Measurements from ENCODE around the gene HOXA10.
A peak's percentile ranks its signal among the peaks of the same experiment; 100 is the strongest.

HOXA10 gene

GRCh38 chr7:27202018-27202861 is 28.1 kb upstream of the HOXA10 start:
- Histone ChIP-seq H3K18ac (ENCODE audit: low read depth in 1 of 2, low read length in 2 of 2) (no peak overlapping the region), H3K4me2 (ENCODE audit: low read length, poor library complexity, severe bottlenecking) (no peak overlapping the region), H3K4me3 (ENCODE audit: insufficient read depth in 1 of 2, low read depth in 1 of 2, low read length in 2 of 2) (no peak overlapping the region), H3K4ac (ENCODE audit: low read depth in 1 of 2, low read length in 2 of 2) (no peak overlapping the region), H3K27me3 (ENCODE audit: control insufficient read depth in 1 of 2, insufficient read depth in 1 of 2, low read length in 2 of 2) (peaks cover 89 to 92% of the 10 kb centered on the region in 2 experiments), H4K91ac (ENCODE audit: low read length) (no peak overlapping the region), H3K4me1 (ENCODE audit: control insufficient read depth, insufficient read depth, low read depth, low read length) (peaks cover 37% of the 10 kb centered on the region), H3K9me3 (ENCODE audit: control insufficient read depth, low read length) (no peaks in the 10 kb centered on the region), H2AFZ (ENCODE audit: low read depth, low read length) (no peak overlapping the region), H3K9ac (ENCODE audit: low read length) (no peak overlapping the region), H2BK15ac (ENCODE audit: low read depth, poor library complexity, severe bottlenecking) (no peak overlapping the region), H3K36me3 (ENCODE audit: control insufficient read depth in 1 of 2, insufficient read depth in 2 of 2, low read depth in 1 of 2, low read length in 2 of 2) (no peaks in the 10 kb centered on the region), H3K23ac (ENCODE audit: low read length in 2 of 2) (no peak overlapping the region), H2BK5ac (ENCODE audit: low read depth, low read length, poor library complexity, severe bottlenecking) (no peak overlapping the region), H3K14ac (ENCODE audit: low read length in 2 of 2) (no peak overlapping the region), H2BK120ac (ENCODE audit: low read depth, low read length) (no peak overlapping the region), H2AK5ac (ENCODE audit: low read length, severe bottlenecking) (no peak overlapping the region), H3K27ac (ENCODE audit: low read length, poor library complexity, severe bottlenecking) (no peak overlapping the region), H3K79me1 (replicated peaks; ENCODE audit: low read length, poor library complexity, severe bottlenecking) (no peaks in the 10 kb centered on the region), H4K8ac (ENCODE audit: low read length) (no peak overlapping the region), H2BK12ac (ENCODE audit: low read length in 2 of 2) (no peak overlapping the region)
- 7% methylated on average over 23 of the region's 30 CpGs for WGBS
- peak; percentile 18 for DNase-seq

GRCh38 chr7:27201580-27202017 is 27.5 kb upstream of the HOXA10 start:
- H4K91ac ChIP-seq (ENCODE audit: low read length) = no peak overlapping the region
- peaks cover 37% of the 10 kb centered on the region for H3K4me1 ChIP-seq (ENCODE audit: control insufficient read depth, insufficient read depth, low read depth, low read length)
- no peak overlapping the region for H4K8ac ChIP-seq (ENCODE audit: low read length)
- peak overlapping the region in 1 of 2 experiments; percentile 27 for H3K23ac ChIP-seq (ENCODE audit: low read length in 2 of 2)
- no peak overlapping the region for H2BK120ac ChIP-seq (ENCODE audit: low read depth, low read length)
- no peaks in the 10 kb centered on the region for H3K9me3 ChIP-seq (ENCODE audit: control insufficient read depth, low read length)
- H3K9ac ChIP-seq (ENCODE audit: low read length) = no peak overlapping the region
- H3K36me3 ChIP-seq (ENCODE audit: control insufficient read depth in 1 of 2, insufficient read depth in 2 of 2, low read depth in 1 of 2, low read length in 2 of 2) = no peaks in the 10 kb centered on the region
- H3K79me1 ChIP-seq (replicated peaks; ENCODE audit: low read length, poor library complexity, severe bottlenecking) = no peaks in the 10 kb centered on the region
- 21% methylated on average over 4 of the region's 4 CpGs for WGBS
- H2BK5ac ChIP-seq (ENCODE audit: low read depth, low read length, poor library complexity, severe bottlenecking) = no peak overlapping the region
- peaks cover 86 to 92% of the 10 kb centered on the region in 2 experiments for H3K27me3 ChIP-seq (ENCODE audit: control insufficient read depth in 1 of 2, insufficient read depth in 1 of 2, low read length in 2 of 2)
- H3K27ac ChIP-seq (ENCODE audit: low read length, poor library complexity, severe bottlenecking) = no peak overlapping the region
- H3K18ac ChIP-seq (ENCODE audit: low read depth in 1 of 2, low read length in 2 of 2) = no peak overlapping the region
- no peak for DNase-seq
- no peak overlapping the region for H2AFZ ChIP-seq (ENCODE audit: low read depth, low read length)
- H3K4me3 ChIP-seq (ENCODE audit: insufficient read depth in 1 of 2, low read depth in 1 of 2, low read length in 2 of 2) = peak overlapping the region in 1 of 2 experiments; percentile 75
- no peak overlapping the region for H2BK12ac ChIP-seq (ENCODE audit: low read length in 2 of 2)
- no peak overlapping the region for H3K4me2 ChIP-seq (ENCODE audit: low read length, poor library complexity, severe bottlenecking)
- no peak overlapping the region for H2BK15ac ChIP-seq (ENCODE audit: low read depth, poor library complexity, severe bottlenecking)
- H2AK5ac ChIP-seq (ENCODE audit: low read length, severe bottlenecking) = no peak overlapping the region
- H3K4ac ChIP-seq (ENCODE audit: low read depth in 1 of 2, low read length in 2 of 2) = no peak overlapping the region
- H3K14ac ChIP-seq (ENCODE audit: low read length in 2 of 2) = no peak overlapping the region

GRCh38 chr7:27200761-27201579 is 26.9 kb upstream of the HOXA10 start:
- Histone ChIP-seq H3K79me1 (replicated peaks; ENCODE audit: low read length, poor library complexity, severe bottlenecking) (no peaks in the 10 kb centered on the region), H3K36me3 (ENCODE audit: control insufficient read depth in 1 of 2, insufficient read depth in 2 of 2, low read depth in 1 of 2, low read length in 2 of 2) (no peaks in the 10 kb centered on the region), H3K4me2 (ENCODE audit: low read length, poor library complexity, severe bottlenecking) (peak overlapping the region; percentile 68), H2BK5ac (ENCODE audit: low read depth, low read length, poor library complexity, severe bottlenecking) (no peak overlapping the region), H3K9me3 (ENCODE audit: control insufficient read depth, low read length) (no peaks in the 10 kb centered on the region), H3K27me3 (ENCODE audit: control insufficient read depth in 1 of 2, insufficient read depth in 1 of 2, low read length in 2 of 2) (peaks cover 79 to 90% of the 10 kb centered on the region in 2 experiments), H3K4ac (ENCODE audit: low read depth in 1 of 2, low read length in 2 of 2) (no peak overlapping the region), H4K91ac (ENCODE audit: low read length) (no peak overlapping the region), H2BK15ac (ENCODE audit: low read depth, poor library complexity, severe bottlenecking) (no peak overlapping the region), H3K4me1 (ENCODE audit: control insufficient read depth, insufficient read depth, low read depth, low read length) (peaks cover 37% of the 10 kb centered on the region), H3K18ac (ENCODE audit: low read depth in 1 of 2, low read length in 2 of 2) (no peak overlapping the region), H2AK5ac (ENCODE audit: low read length, severe bottlenecking) (no peak overlapping the region), H3K9ac (ENCODE audit: low read length) (no peak overlapping the region), H3K4me3 (ENCODE audit: insufficient read depth in 1 of 2, low read depth in 1 of 2, low read length in 2 of 2) (peak overlapping the region in 1 of 2 experiments; percentile 75), H2BK120ac (ENCODE audit: low read depth, low read length) (no peak overlapping the region), H3K27ac (ENCODE audit: low read length, poor library complexity, severe bottlenecking) (no peak overlapping the region), H2BK12ac (ENCODE audit: low read length in 2 of 2) (no peak overlapping the region), H2AFZ (ENCODE audit: low read depth, low read length) (no peak overlapping the region), H3K23ac (ENCODE audit: low read length in 2 of 2) (peak overlapping the region in 1 of 2 experiments; percentile 27), H3K14ac (ENCODE audit: low read length in 2 of 2) (no peak overlapping the region), H4K8ac (ENCODE audit: low read length) (no peak overlapping the region)
- DNase-seq = peak; percentile 22
- WGBS = 21% methylated on average over 14 of the region's 14 CpGs
